T-helper 17 cell (primary cell): ENCODE data around the gene ISY1. TPM values are rescaled to one million over a fixed set of nuclear protein-coding genes. Genes with fewer than 3 reads are reported as not detected.
"Not testable (repeated sequence)": the region's sequence is repeated elsewhere in the genome, so short reads cannot be mapped to it uniquely, and the experiment has no call there.

ENCODE experiments used
- ATAC-seq: fragments of 150-1000 bp; cut with Tn5 transposase; 2 replicates; pipeline ENCODE4 v1.10.0; 2021; ENCODE audit warnings: mild to moderate bottlenecking, moderate library complexity
- DNase-seq, 3 donors: peaks; one replicate each; pipeline versions ENCODE4 v3.0.0 to v3.0.0-alpha.2; 2020 to 2021
- H3K9me3 ChIP-seq: one replicate; pipeline ENCODE4 v1.7.0; 2013; ENCODE audit warnings: low read length, mild to moderate bottlenecking; ENCODE audit not compliant: control insufficient read depth, poor library complexity, severe bottlenecking
- H3K27ac Mint-ChIP-seq: one replicate; pipeline ENCODE4 v1.8.0; 2022; ENCODE audit warnings: mild to moderate bottlenecking, moderate library complexity, mixed read lengths
- H3K27me3 Mint-ChIP-seq: one replicate; pipeline ENCODE4 v1.8.0; 2022; ENCODE audit warnings: mixed read lengths
- H3K36me3 Mint-ChIP-seq: one replicate; pipeline ENCODE4 v1.8.0; 2022; ENCODE audit warnings: low read depth, mixed read lengths
- H3K4me1 Mint-ChIP-seq: one replicate; pipeline ENCODE4 v1.8.0; 2022; ENCODE audit warnings: mild to moderate bottlenecking, mixed read lengths
- H3K4me3 Mint-ChIP-seq: one replicate; pipeline ENCODE4 v1.8.0; 2022; ENCODE audit warnings: mild to moderate bottlenecking, moderate library complexity, mixed read lengths
- total RNA-seq, 4 donors: library from RNA in 2 of 4; stranded (reverse) in 2 of 4; gene quantifications; one replicate each; pipeline ENCODE4 v1.2.3 and lab custom pipeline; 2022 to 2026

ISY1 gene
- total RNA-seq (10 to 100 TPM; 39.0 TPM), total RNA-seq (lab: John Stamatoyannopoulos, UW) (18.3 to 35.5 reads per million in 2 donors)

GRCh38 chr3:129160891-129161859 is at the start of gene ISY1:
ISY1 (minus strand) TSS chr3:129161063; CDS start chr3:129160975, 88 bp downstream.
- H3K36me3 Mint-ChIP-seq = no peaks in the 10 kb centered on the region
- peaks cover 33% of the 10 kb centered on the region for H3K4me1 Mint-ChIP-seq
- H3K27me3 Mint-ChIP-seq = no peaks in the 10 kb centered on the region
- H3K4me3 Mint-ChIP-seq = peak within 1 kb of the TSS; percentile 99
- peak within 1 kb of the TSS; percentile 100 for H3K27ac Mint-ChIP-seq
- no peaks in the 10 kb centered on the region for H3K9me3 ChIP-seq
- ATAC-seq = peak; percentile 83
- DNase-seq = peak; percentile 75 to 82 (median 78)

- H3K9me3 ChIP-seq = no peaks in the 10 kb centered on the region
- Mint-ChIP-seq H3K27ac (no peak overlapping the region), H3K4me3 (no peak overlapping the region), H3K36me3 (no peaks in the 10 kb centered on the region), H3K27me3 (peaks cover 6% of the 10 kb centered on the region), H3K4me1 (peaks cover 3% of the 10 kb centered on the region)
- ATAC-seq = no peak
- DNase-seq = no peak
These were observed 46.6 kb upstream of the ISY1 start for GRCh38 chr3:129207479-129207878.

- Mint-ChIP-seq H3K36me3 (no peaks in the 10 kb centered on the region), H3K27ac (no peak overlapping the region), H3K4me1 (peaks cover 2% of the 10 kb centered on the region), H3K27me3 (peaks cover 4% of the 10 kb centered on the region), H3K4me3 (no peak overlapping the region)
- no peaks in the 10 kb centered on the region for H3K9me3 ChIP-seq
- ATAC-seq (no peak), DNase-seq (no peak)
These were observed 44.4 kb upstream of the ISY1 start for GRCh38 chr3:129205109-129205832.

GRCh38 chr3:129204473-129204872 is 43.6 kb upstream of the ISY1 start:
- no peaks in the 10 kb centered on the region for H3K9me3 ChIP-seq
- ATAC-seq (no peak), DNase-seq (no peak)
- Mint-ChIP-seq H3K27me3 (no peaks in the 10 kb centered on the region), H3K4me3 (no peak overlapping the region), H3K36me3 (no peaks in the 10 kb centered on the region), H3K4me1 (no peaks in the 10 kb centered on the region), H3K27ac (no peak overlapping the region)

GRCh38 chr3:129199366-129199765 is 38.5 kb upstream of the ISY1 start:
- peak overlapping the region; percentile 32 for H3K27ac Mint-ChIP-seq

GRCh38 chr3:129197321-129197720 is 36.5 kb upstream of the ISY1 start:
- Mint-ChIP-seq H3K4me1 (no peaks in the 10 kb centered on the region), H3K36me3 (no peaks in the 10 kb centered on the region), H3K27ac (no peak overlapping the region), H3K27me3 (no peaks in the 10 kb centered on the region), H3K4me3 (no peak overlapping the region)
- H3K9me3 ChIP-seq = no peaks in the 10 kb centered on the region
- ATAC-seq = no peak
- no peak for DNase-seq

More at GRCh38 chr3:129199366-129199765, 38.5 kb upstream of the ISY1 start:
- H3K9me3 ChIP-seq = no peaks in the 10 kb centered on the region
- Mint-ChIP-seq H3K27me3 (no peaks in the 10 kb centered on the region), H3K36me3 (no peaks in the 10 kb centered on the region), H3K4me3 (no peak overlapping the region), H3K4me1 (no peaks in the 10 kb centered on the region)
- ATAC-seq = no peak
- no peak for DNase-seq

- no peaks in the 10 kb centered on the region for H3K9me3 ChIP-seq
- Mint-ChIP-seq H3K4me3 (no peak overlapping the region), H3K36me3 (no peaks in the 10 kb centered on the region), H3K27ac (no peak overlapping the region), H3K27me3 (no peaks in the 10 kb centered on the region), H3K4me1 (no peaks in the 10 kb centered on the region)
- DNase-seq (no peak), ATAC-seq (no peak)
These were observed 35.7 kb upstream of the ISY1 start for GRCh38 chr3:129196601-129197000.

GRCh38 chr3:129195731-129196256 is 34.9 kb upstream of the ISY1 start:
- no peak overlapping the region for H3K4me3 Mint-ChIP-seq
- no peaks in the 10 kb centered on the region for H3K9me3 ChIP-seq
- no peaks in the 10 kb centered on the region for H3K36me3 Mint-ChIP-seq
- H3K27ac Mint-ChIP-seq = peak overlapping the region; percentile 41
- no peaks in the 10 kb centered on the region for H3K4me1 Mint-ChIP-seq
- no peaks in the 10 kb centered on the region for H3K27me3 Mint-ChIP-seq
- no peak for ATAC-seq
- DNase-seq = no peak

- not testable (repeated sequence) for ATAC-seq, H3K4me3 Mint-ChIP-seq, DNase-seq, H3K27ac Mint-ChIP-seq, H3K27me3 Mint-ChIP-seq, H3K4me1 Mint-ChIP-seq, H3K9me3 ChIP-seq, H3K36me3 Mint-ChIP-seq
These were observed 28.9 kb upstream of the ISY1 start for GRCh38 chr3:129189793-129190192.

- Mint-ChIP-seq H3K36me3 (peaks cover 2% of the 10 kb centered on the region), H3K27me3 (no peaks in the 10 kb centered on the region), H3K27ac (peak overlapping the region; percentile 37), H3K4me1 (peaks cover 5% of the 10 kb centered on the region), H3K4me3 (no peak overlapping the region)
- H3K9me3 ChIP-seq = no peaks in the 10 kb centered on the region
- ATAC-seq = no peak
- no peak for DNase-seq
These were observed 27.0 kb upstream of the ISY1 start for GRCh38 chr3:129187857-129188256.

GRCh38 chr3:129185783-129186182 is 24.9 kb upstream of the ISY1 start:
- no peak for ATAC-seq
- no peak overlapping the region for H3K4me3 Mint-ChIP-seq
- H3K27me3 Mint-ChIP-seq = no peaks in the 10 kb centered on the region
- no peak for DNase-seq
- peaks cover 14% of the 10 kb centered on the region for H3K4me1 Mint-ChIP-seq
- H3K9me3 ChIP-seq = no peaks in the 10 kb centered on the region
- peak overlapping the region; percentile 57 for H3K27ac Mint-ChIP-seq
- peaks cover 2% of the 10 kb centered on the region for H3K36me3 Mint-ChIP-seq

GRCh38 chr3:129184784-129185542 is 24.1 kb upstream of the ISY1 start:
- DNase-seq, ATAC-seq: not testable (repeated sequence)
- H3K27ac Mint-ChIP-seq = peak overlapping the region; percentile 97

GRCh38 chr3:129184396-129184657 is 23.5 kb upstream of the ISY1 start:
- peak; percentile 8 for ATAC-seq
- H3K27ac Mint-ChIP-seq = peak overlapping the region; percentile 97
- peak overlapping the region; percentile 96 for H3K4me3 Mint-ChIP-seq
- no peaks in the 10 kb centered on the region for H3K9me3 ChIP-seq
- H3K36me3 Mint-ChIP-seq = peaks cover 5% of the 10 kb centered on the region
- DNase-seq = no peak
- H3K4me1 Mint-ChIP-seq = peaks cover 22% of the 10 kb centered on the region
- H3K27me3 Mint-ChIP-seq = no peaks in the 10 kb centered on the region

More at GRCh38 chr3:129184784-129185542, 24.1 kb upstream of the ISY1 start:
- H3K36me3 Mint-ChIP-seq, H3K4me3 Mint-ChIP-seq, H3K9me3 ChIP-seq, H3K27me3 Mint-ChIP-seq: not testable (repeated sequence)
- H3K4me1 Mint-ChIP-seq = peaks cover 20% of the 10 kb centered on the region
